SK-N-SH (cell line): ENCODE results near the gene GSTM4. TPM values are rescaled to one million over a fixed set of nuclear protein-coding genes. Genes with fewer than 3 reads are reported as not detected.

Source experiments
- CTCF ChIA-PET: fragments of 300-600, 350-600 bp; formaldehyde crosslinking; extraction: SDS; loops from one replicate; lab custom pipeline; 2021; lab: Yijun Ruan, JAX
- POLR2A ChIA-PET: fragments of 350-600 bp; sonication (Branson Sonifier 250); formaldehyde crosslinking; extraction: SDS; loops from one replicate; lab custom pipeline; 2020; ENCODE audit warnings: antibody characterized with exemption, inconsistent platforms; lab: Yijun Ruan, JAX
- DNase-seq: peaks from one replicate; pipeline ENCODE4 v3.0.0; 2012
- H2AFZ ChIP-seq: fragments of 200-600 bp; sonication (generic); 2 replicates; pipeline ENCODE4 v1.8.1; 2016; ENCODE audit warnings: antibody characterized with exemption, mild to moderate bottlenecking, low read depth
- H3F3A ChIP-seq: fragments of 200-600 bp; sonication (generic); replicated peaks from 2 replicates; pipeline ENCODE3; 2016; ENCODE audit warnings: antibody characterized with exemption, mild to moderate bottlenecking; ENCODE audit not compliant: insufficient read depth
- H3K27ac ChIP-seq, 2 experiments: fragments of 200-500 bp in 1 of 2; fragments of 200-600 bp in 1 of 2; sonication (Bioruptor generic) in 1 of 2; sonication (generic), shearing (Covaris generic) in 1 of 2; 2 replicates each; pipeline versions ENCODE4 v1.5.1 to v1.6.1; 2014 to 2016; ENCODE audit warnings: low read depth in 2 of 2, inconsistent platforms in 1 of 2, low read length in 1 of 2, mild to moderate bottlenecking in 1 of 2, mixed read lengths in 1 of 2
- H3K27me3 ChIP-seq: fragments of 200-600 bp; sonication (generic), shearing (Covaris generic); 2 replicates; pipeline ENCODE4 v1.6.1; 2016; ENCODE audit warnings: mixed run types; ENCODE audit not compliant: insufficient read depth
- H3K36me3 ChIP-seq, 2 experiments: fragments of 200-500 bp in 1 of 2; fragments of 200-600 bp in 1 of 2; sonication (Bioruptor generic) in 1 of 2; sonication (generic) in 1 of 2; replicated peaks in 1 of 2; 2 replicates each; pipeline versions ENCODE3 to v1.5.1; 2014 to 2016; ENCODE audit warnings: low read length in 1 of 2, mild to moderate bottlenecking in 1 of 2; ENCODE audit not compliant: insufficient read depth in 2 of 2, control insufficient read depth in 1 of 2
- H3K4me1 ChIP-seq, 2 experiments: fragments of 200-500 bp in 1 of 2; fragments of 200-600 bp in 1 of 2; sonication (Bioruptor generic) in 1 of 2; sonication (generic), shearing (Covaris generic) in 1 of 2; 2 replicates each; pipeline versions ENCODE4 v1.5.1 to v1.6.1; 2014 to 2016; ENCODE audit warnings: low read depth in 1 of 2, low read length in 1 of 2, mixed run types in 1 of 2; ENCODE audit not compliant: insufficient read depth in 2 of 2, control insufficient read depth in 1 of 2
- H3K4me2 ChIP-seq: fragments of 200-600 bp; sonication (generic), shearing (Covaris generic); 2 replicates; pipeline ENCODE4 v1.6.1; 2017; ENCODE audit warnings: mixed run types
- H3K4me3 ChIP-seq, 2 experiments: fragments of 200-500 bp in 1 of 2; fragments of 200-600 bp in 1 of 2; sonication (Bioruptor generic) in 1 of 2; sonication (generic), shearing (Covaris generic) in 1 of 2; 2 replicates each; pipeline versions ENCODE4 v1.5.1 to v1.8.1; 2014 to 2016; ENCODE audit warnings: low read depth in 2 of 2, inconsistent platforms in 1 of 2, low read length in 1 of 2, mild to moderate bottlenecking in 1 of 2, mixed read lengths in 1 of 2, moderate library complexity in 1 of 2
- H3K79me2 ChIP-seq: fragments of 200-600 bp; sonication (generic); 2 replicates; pipeline ENCODE4 v1.8.1; 2017; ENCODE audit warnings: mild to moderate bottlenecking; ENCODE audit not compliant: insufficient read depth
- H3K9ac ChIP-seq: fragments of 200-600 bp; sonication (generic); 2 replicates; pipeline ENCODE4 v1.6.1; 2017; ENCODE audit warnings: mixed run types
- H3K9me2 ChIP-seq: fragments of 200-600 bp; sonication (generic); 2 replicates; pipeline ENCODE4 v1.6.1; 2017; ENCODE audit warnings: mixed run types
- H3K9me3 ChIP-seq: fragments of 200-600 bp; sonication (generic); 2 replicates; pipeline ENCODE4 v1.6.1; 2017; ENCODE audit warnings: mixed run types, mild to moderate bottlenecking, moderate library complexity
- H4K20me1 ChIP-seq: fragments of 200-600 bp; sonication (generic); 2 replicates; pipeline ENCODE4 v1.6.1; 2017; ENCODE audit warnings: mild to moderate bottlenecking, mixed run types; ENCODE audit not compliant: insufficient read depth
- CHD2 ChIP-seq: fragments of 150-350 bp; IDR thresholded peaks from 2 replicates; pipeline ENCODE4 v1.6.1; 2018; ENCODE audit warnings: low read length; ENCODE audit not compliant: partially characterized antibody
- ELF1 ChIP-seq: IDR thresholded peaks from 2 replicates; pipeline ENCODE4 v1.4.0; 2012
- EZH2phosphoT487 ChIP-seq: fragments of 200-600 bp; sonication (generic); IDR thresholded peaks from 2 replicates; pipeline ENCODE4 v1.6.1; 2017; ENCODE audit warnings: low read depth, mixed run types, mild to moderate bottlenecking, antibody characterized with exemption, moderate library complexity, borderline replicate concordance
- MEF2A ChIP-seq: IDR thresholded peaks from 2 replicates; pipeline ENCODE4 v1.4.0; 2012; ENCODE audit warnings: low read depth, borderline replicate concordance
- NFIC ChIP-seq: IDR thresholded peaks from 2 replicates; pipeline ENCODE4 v1.4.0; 2012; ENCODE audit warnings: borderline replicate concordance
- RXRA ChIP-seq: IDR thresholded peaks from 2 replicates; pipeline ENCODE4 v1.4.0; 2012; ENCODE audit warnings: low read depth, mild to moderate bottlenecking, borderline replicate concordance
- SMC3 ChIP-seq: IDR thresholded peaks from 2 replicates; pipeline ENCODE4 v1.6.1; 2012; ENCODE audit warnings: low read depth, low read length, improper control_type of control experiment
- TAF1 ChIP-seq: IDR thresholded peaks from 2 replicates; pipeline ENCODE4 v1.6.1; 2012; ENCODE audit warnings: low read depth, mild to moderate bottlenecking, low read length, moderate library complexity, borderline replicate concordance
- TCF12 ChIP-seq: IDR thresholded peaks from 2 replicates; pipeline ENCODE4 v1.4.0; 2012
- YY1 ChIP-seq: IDR thresholded peaks from 2 replicates; pipeline ENCODE4 v1.4.0; 2012; ENCODE audit warnings: low read depth, mild to moderate bottlenecking
- WGBS: methylation state at CpG from one replicate; pipeline ENCODE4 v1.1.6; 2017; ENCODE audit warnings: low lambda C conversion rate; 5-methylcytosine and 5-hydroxymethylcytosine counted together
- polyA plus RNA-seq, 3 experiments: library from polyadenylated mRNA; depleted of rRNA; stranded (reverse); fragments of >200 nt; gene quantifications; 2 replicates each; pipeline ENCODE4 v1.2.3, GENCODE V29; 2012
- TF ChIP-seq, protein P1 (sequence below): IDR thresholded peaks from 2 replicates; pipeline ENCODE4 v1.4.0; 2012; ENCODE audit warnings: low read depth, borderline replicate concordance
- TF ChIP-seq, protein P2 (sequence below): IDR thresholded peaks from 2 replicates; pipeline ENCODE4 v1.4.0; 2012; ENCODE audit warnings: low read depth
- TF ChIP-seq, protein P3 (sequence below): IDR thresholded peaks from 2 replicates; pipeline ENCODE4; 2012
- TF ChIP-seq, protein P4 (sequence below): fragments of 150-350 bp; IDR thresholded peaks from 2 replicates; pipeline ENCODE4 v1.6.1; 2016; ENCODE audit warnings: mild to moderate bottlenecking, low read depth, low read length

GSTM4 gene
- polyA plus RNA-seq, 1 of the 3 experiments (the other 2 are of a cell fraction) = 34.2 TPM

DNA sequence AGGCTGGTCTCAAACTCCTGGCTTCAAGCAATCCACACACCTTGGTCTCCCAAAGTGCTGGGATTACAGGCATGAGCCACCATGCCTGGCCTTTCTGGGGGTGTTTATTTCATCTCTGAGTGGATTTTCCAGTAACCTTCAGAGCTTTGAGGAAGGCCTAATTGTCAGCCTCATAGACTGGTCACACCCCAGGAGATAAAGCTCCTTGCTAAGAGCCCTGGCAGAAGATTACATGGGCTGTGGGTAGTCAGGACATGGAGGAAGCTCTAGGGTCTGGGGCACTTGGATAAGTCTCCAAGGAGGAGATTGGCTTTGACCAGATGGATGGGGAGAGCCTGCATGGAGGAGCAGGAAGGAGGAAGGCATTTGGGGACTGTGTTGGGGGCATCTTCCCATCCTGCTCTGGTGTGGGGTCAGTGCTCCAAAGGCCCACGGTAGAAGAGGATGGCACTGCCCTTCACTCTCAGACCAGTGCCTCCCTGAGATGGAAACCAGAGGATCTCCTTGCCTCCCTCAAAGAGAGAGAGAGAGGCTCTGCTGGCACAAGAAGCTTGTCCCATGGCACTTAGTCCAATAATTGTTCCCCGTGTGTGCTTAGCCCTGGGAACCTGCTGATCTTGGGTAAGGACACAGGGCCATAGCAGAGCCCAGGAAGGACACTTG, 14.7 kb upstream of the GSTM4 start:
- Histone ChIP-seq H3K4me2 (no peak overlapping the region), H3K27me3 (no peaks in the 10 kb centered on the region), H4K20me1 (no peaks in the 10 kb centered on the region), H3K36me3 (no peaks in the 10 kb centered on the region), H3K9me2 (no peaks in the 10 kb centered on the region), H3K9ac (no peak overlapping the region), H3K4me3 (no peak overlapping the region), H3K9me3 (no peaks in the 10 kb centered on the region), H2AFZ (no peak overlapping the region), H3F3A (peaks cover 4% of the 10 kb centered on the region), H3K27ac (peak overlapping the region in 1 of 2 experiments; percentile 98; a peak in 3 of 4 replicates), H3K79me2 (no peaks in the 10 kb centered on the region), H3K4me1 (peaks cover 2 to 62% of the 10 kb centered on the region in 2 experiments; a peak in 3 of 4 replicates)
- DNase-seq = no peak
- CTCF ChIA-PET = interaction anchor here (0.7 to 9.5 kb wide), 26 partner anchors 9 to 855 kb away, joined by 3 to 169 read pairs (median 10); partner anchors contain the start of genes AHCYL1, AMPD2, GNAI3 and GNAT2
- TF ChIP-seq, protein P1, sequence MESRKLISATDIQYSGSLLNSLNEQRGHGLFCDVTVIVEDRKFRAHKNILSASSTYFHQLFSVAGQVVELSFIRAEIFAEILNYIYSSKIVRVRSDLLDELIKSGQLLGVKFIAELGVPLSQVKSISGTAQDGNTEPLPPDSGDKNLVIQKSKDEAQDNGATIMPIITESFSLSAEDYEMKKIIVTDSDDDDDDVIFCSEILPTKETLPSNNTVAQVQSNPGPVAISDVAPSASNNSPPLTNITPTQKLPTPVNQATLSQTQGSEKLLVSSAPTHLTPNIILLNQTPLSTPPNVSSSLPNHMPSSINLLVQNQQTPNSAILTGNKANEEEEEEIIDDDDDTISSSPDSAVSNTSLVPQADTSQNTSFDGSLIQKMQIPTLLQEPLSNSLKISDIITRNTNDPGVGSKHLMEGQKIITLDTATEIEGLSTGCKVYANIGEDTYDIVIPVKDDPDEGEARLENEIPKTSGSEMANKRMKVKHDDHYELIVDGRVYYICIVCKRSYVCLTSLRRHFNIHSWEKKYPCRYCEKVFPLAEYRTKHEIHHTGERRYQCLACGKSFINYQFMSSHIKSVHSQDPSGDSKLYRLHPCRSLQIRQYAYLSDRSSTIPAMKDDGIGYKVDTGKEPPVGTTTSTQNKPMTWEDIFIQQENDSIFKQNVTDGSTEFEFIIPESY = no peak
- no peak for TF ChIP-seq RXRA
- no peak for TF ChIP-seq TCF12
- no peak for TF ChIP-seq MEF2A
- TF ChIP-seq ELF1 = no peak
- TF ChIP-seq, protein P2, sequence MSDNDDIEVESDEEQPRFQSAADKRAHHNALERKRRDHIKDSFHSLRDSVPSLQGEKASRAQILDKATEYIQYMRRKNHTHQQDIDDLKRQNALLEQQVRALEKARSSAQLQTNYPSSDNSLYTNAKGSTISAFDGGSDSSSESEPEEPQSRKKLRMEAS = no peak
- TF ChIP-seq, protein P3, sequence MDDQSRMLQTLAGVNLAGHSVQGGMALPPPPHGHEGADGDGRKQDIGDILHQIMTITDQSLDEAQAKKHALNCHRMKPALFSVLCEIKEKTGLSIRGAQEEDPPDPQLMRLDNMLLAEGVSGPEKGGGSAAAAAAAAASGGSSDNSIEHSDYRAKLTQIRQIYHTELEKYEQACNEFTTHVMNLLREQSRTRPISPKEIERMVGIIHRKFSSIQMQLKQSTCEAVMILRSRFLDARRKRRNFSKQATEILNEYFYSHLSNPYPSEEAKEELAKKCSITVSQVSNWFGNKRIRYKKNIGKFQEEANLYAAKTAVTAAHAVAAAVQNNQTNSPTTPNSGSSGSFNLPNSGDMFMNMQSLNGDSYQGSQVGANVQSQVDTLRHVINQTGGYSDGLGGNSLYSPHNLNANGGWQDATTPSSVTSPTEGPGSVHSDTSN = no peak
- no peak for TF ChIP-seq YY1
- no peak for TF ChIP-seq SMC3
- TF ChIP-seq NFIC = no peak
- no peak for TF ChIP-seq TAF1
- no peak for TF ChIP-seq CHD2
- no peak for TF ChIP-seq EZH2phosphoT487
- TF ChIP-seq, protein P4, sequence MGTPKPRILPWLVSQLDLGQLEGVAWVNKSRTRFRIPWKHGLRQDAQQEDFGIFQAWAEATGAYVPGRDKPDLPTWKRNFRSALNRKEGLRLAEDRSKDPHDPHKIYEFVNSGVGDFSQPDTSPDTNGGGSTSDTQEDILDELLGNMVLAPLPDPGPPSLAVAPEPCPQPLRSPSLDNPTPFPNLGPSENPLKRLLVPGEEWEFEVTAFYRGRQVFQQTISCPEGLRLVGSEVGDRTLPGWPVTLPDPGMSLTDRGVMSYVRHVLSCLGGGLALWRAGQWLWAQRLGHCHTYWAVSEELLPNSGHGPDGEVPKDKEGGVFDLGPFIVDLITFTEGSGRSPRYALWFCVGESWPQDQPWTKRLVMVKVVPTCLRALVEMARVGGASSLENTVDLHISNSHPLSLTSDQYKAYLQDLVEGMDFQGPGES = no peak
- 50% methylated on average over 1 of the region's 2 CpGs for WGBS
- POLR2A ChIA-PET = interaction anchor here (1.9 to 4.9 kb wide), 3 partner anchors 9 to 95 kb away, joined by 8 to 44 read pairs (median 11); partner anchors contain the start of gene GNAI3
